K562 (cell line): ENCODE data around the gene FUT2. TPM values are rescaled to one million over a fixed set of nuclear protein-coding genes. Genes with fewer than 3 reads are reported as not detected.

ENCODE experiments used
- ATAC-seq: fragments of 200-7000 bp; cut with Tn5 transposase; 3 replicates; pipeline ENCODE4 v1.9.1; 2020; ENCODE audit warnings: moderate library complexity
- BruUV-seq: library from RNA; stranded (reverse); fragments of 400-500 nt; replicated peaks from 2 replicates; lab custom pipeline; 2021; lab: Mats Ljungman, UMichigan
- CTCF ChIA-PET: fragments of 300-600 bp; formaldehyde crosslinking; extraction: SDS; loops from one replicate; lab custom pipeline; 2021; ENCODE audit warnings: low intra/inter-chr PET ratio; lab: Yijun Ruan, JAX
- POLR2A ChIA-PET: fragments of 300-600, 350-650 bp; sonication (Branson Sonifier 250); formaldehyde crosslinking; extraction: SDS; loops from one replicate; lab custom pipeline; 2021; ENCODE audit warnings: antibody characterized with exemption, inconsistent platforms; lab: Yijun Ruan, JAX
- DNase-seq, 4 experiments: peaks; one replicate each; pipeline versions ENCODE4 v3.0.0 to v3.0.0-alpha.2; 2011 to 2018; ENCODE audit warnings: low spot score in 3 of 4, mixed read lengths in 3 of 4; ENCODE audit errors: extremely low read depth in 1 of 4
- FAIRE-seq: peaks from 2 replicates; lab custom pipeline; 2011; peaks lifted over from hg19 to GRCh38; lab: Jason Lieb, UNC
- H2AFZ ChIP-seq: 2 replicates; pipeline ENCODE4 v1.6.0; 2011; ENCODE audit warnings: low read depth, low read length, control low read depth, inconsistent platforms
- H3K27ac ChIP-seq: fragments of 200-600 bp; 3 replicates; pipeline ENCODE4 v1.8.0; 2011; ENCODE audit warnings: low read depth, mild to moderate bottlenecking, control low read depth, inconsistent platforms, low read length, moderate library complexity, mixed read lengths; ENCODE audit errors: extremely low read depth
- H3K27me3 ChIP-seq, 2 experiments: fragments of 300-600 bp in 1 of 2; 2 replicates in 1 of 2; 3 replicates in 1 of 2; pipeline versions ENCODE4 v1.6.0 to v1.8.0; 2011; ENCODE audit warnings: inconsistent platforms in 2 of 2, low read length in 2 of 2, mild to moderate bottlenecking in 1 of 2, mixed read lengths in 1 of 2, moderate library complexity in 1 of 2; ENCODE audit not compliant: control insufficient read depth in 2 of 2, insufficient read depth in 2 of 2
- H3K36me3 ChIP-seq: fragments of 300-600 bp; 3 replicates; pipeline ENCODE4 v1.8.0; 2011; ENCODE audit warnings: mild to moderate bottlenecking, low read length, inconsistent platforms; ENCODE audit not compliant: control insufficient read depth, insufficient read depth
- H3K4me1 ChIP-seq, 2 experiments: fragments of 200-600 bp in 1 of 2; replicated peaks in 1 of 2; 2 replicates in 1 of 2; 3 replicates in 1 of 2; pipeline versions ENCODE4 v1.5.1 to v1.8.0; 2011; ENCODE audit warnings: inconsistent platforms in 2 of 2, low read length in 2 of 2, mild to moderate bottlenecking in 1 of 2, mixed read lengths in 1 of 2, moderate library complexity in 1 of 2; ENCODE audit not compliant: control insufficient read depth in 2 of 2, insufficient read depth in 2 of 2
- H3K4me2 ChIP-seq: 2 replicates; pipeline ENCODE4 v1.6.1; 2011; ENCODE audit warnings: low read length, control low read depth, inconsistent platforms, mixed read lengths; ENCODE audit not compliant: insufficient read depth
- H3K4me3 ChIP-seq: fragments of 200-600 bp; sonication (generic), shearing (Covaris generic); 2 replicates; pipeline ENCODE4 v1.5.1; 2016; ENCODE audit warnings: control low read depth, inconsistent platforms
- H3K79me2 ChIP-seq: fragments of 200-600 bp; 3 replicates; pipeline ENCODE4 v1.8.0; 2011; ENCODE audit warnings: low read length, inconsistent platforms; ENCODE audit not compliant: control insufficient read depth, insufficient read depth
- H3K9ac ChIP-seq, 2 experiments: 2 replicates each; pipeline versions ENCODE4 v1.6.0 to v1.6.1; 2011; ENCODE audit warnings: low read depth in 2 of 2, low read length in 2 of 2, control low read depth in 1 of 2, inconsistent platforms in 1 of 2, mild to moderate bottlenecking in 1 of 2, mixed read lengths in 1 of 2; ENCODE audit not compliant: insufficient read depth in 1 of 2
- H3K9me1 ChIP-seq: one replicate; pipeline ENCODE4 v1.6.0; 2011; ENCODE audit warnings: inconsistent platforms, mild to moderate bottlenecking, low read length, moderate library complexity; ENCODE audit not compliant: control insufficient read depth, insufficient read depth
- H3K9me3 ChIP-seq: replicated peaks from 2 replicates; pipeline ENCODE4 v1.5.1; 2011; ENCODE audit warnings: low read depth, low read length, inconsistent platforms; ENCODE audit not compliant: control insufficient read depth, insufficient read depth
- H4K20me1 ChIP-seq: replicated peaks from 2 replicates; pipeline ENCODE4 v1.6.1; 2011; ENCODE audit warnings: low read length, inconsistent platforms, mixed read lengths; ENCODE audit not compliant: control insufficient read depth, insufficient read depth
- CEBPZ ChIP-seq: fragments of 150-350 bp; IDR thresholded peaks from 2 replicates; pipeline ENCODE4 v1.6.1; 2014; ENCODE audit warnings: low read depth, mild to moderate bottlenecking, low read length, borderline replicate concordance
- ETV6 ChIP-seq, 3 experiments: fragments of 150-350 bp in 1 of 3; sonication (generic) in 1 of 3; formaldehyde crosslinking in 1 of 3; IDR thresholded peaks; 2 replicates each; pipeline versions ENCODE4 v1.6.1 to v1.8.0; 2014 to 2022; ENCODE audit warnings: borderline replicate concordance in 2 of 3, low read depth in 2 of 3, antibody characterized with exemption in 1 of 3, low read length in 1 of 3, mild to moderate bottlenecking in 1 of 3, missing genetic modification reagents in 1 of 3
- GTF2A2 ChIP-seq: IDR thresholded peaks from 2 replicates; pipeline ENCODE4 v1.6.1; 2016; ENCODE audit warnings: mild to moderate bottlenecking, missing genetic modification characterization, missing compliant biosample characterization
- HCFC1 ChIP-seq: IDR thresholded peaks from 2 replicates; pipeline ENCODE4 v1.6.1; 2012; ENCODE audit warnings: low read depth, low read length, improper control_type of control experiment
- HINFP ChIP-seq: fragments of 450-650 bp; conservative IDR thresholded peaks from 2 replicates; pipeline ENCODE4 v1.6.1; 2016; ENCODE audit warnings: missing genetic modification characterization, low read depth, mild to moderate bottlenecking, control low read depth, missing compliant biosample characterization
- KLF6 ChIP-seq: fragments of 250-450 bp; sonication (Bioruptor Pico); IDR thresholded peaks from 2 replicates; pipeline ENCODE4 v1.4.0; 2020; ENCODE audit warnings: mild to moderate bottlenecking, moderate library complexity, borderline replicate concordance
- MTA3 ChIP-seq: fragments of 450-650 bp; formaldehyde crosslinking; IDR thresholded peaks from 2 replicates; pipeline ENCODE4 v1.6.1; 2017; ENCODE audit warnings: mild to moderate bottlenecking, borderline replicate concordance
- NCOA1 ChIP-seq: fragments of 450-650 bp; IDR thresholded peaks from 2 replicates; pipeline ENCODE4 v1.6.1; 2016; ENCODE audit warnings: low read depth
- NR2C1 ChIP-seq, 2 experiments: fragments of 450-650 bp; IDR thresholded peaks; 2 replicates each; pipeline ENCODE4 v1.6.1; 2017; ENCODE audit warnings: mild to moderate bottlenecking in 2 of 2, antibody characterized with exemption in 1 of 2, inconsistent platforms in 1 of 2, missing compliant biosample characterization in 1 of 2, missing genetic modification characterization in 1 of 2
- PPARD ChIP-seq: fragments of 250-450 bp; sonication (Bioruptor Pico); IDR thresholded peaks from 2 replicates; pipeline ENCODE4 v1.8.0; 2022; ENCODE audit warnings: inconsistent platforms, mild to moderate bottlenecking, moderate library complexity
- SP1 ChIP-seq: sonication (generic); formaldehyde crosslinking; IDR thresholded peaks from 2 replicates; pipeline ENCODE4 v1.8.1; 2022; ENCODE audit warnings: mild to moderate bottlenecking, missing genetic modification reagents
- TAF7 ChIP-seq: fragments of 450-650 bp; IDR thresholded peaks from 2 replicates; pipeline ENCODE4 v1.6.1; 2016; ENCODE audit warnings: missing genetic modification characterization, missing compliant biosample characterization
- ZNF507 ChIP-seq: conservative IDR thresholded peaks from 2 replicates; pipeline ENCODE4 v1.6.1; 2017; ENCODE audit warnings: missing genetic modification characterization, missing compliant biosample characterization
- ZNF551 ChIP-seq: fragments of 250-450 bp; sonication (Bioruptor Pico); IDR thresholded peaks from 2 replicates; pipeline ENCODE4 v1.5.0; 2021; ENCODE audit warnings: mild to moderate bottlenecking, moderate library complexity
- ZNF75A ChIP-seq: fragments of 450-650 bp; formaldehyde crosslinking; IDR thresholded peaks from 2 replicates; pipeline ENCODE4 v1.4.0; 2020; ENCODE audit warnings: mild to moderate bottlenecking
- ZNF778 ChIP-seq: fragments of 450-650 bp; formaldehyde crosslinking; IDR thresholded peaks from 2 replicates; pipeline ENCODE4 v1.4.0; 2020; ENCODE audit warnings: mild to moderate bottlenecking, moderate library complexity
- WGBS: fragments of 100-300 bp; shearing (Covaris generic); methylation state at CpG from one replicate; pipeline ENCODE4 v1.1.6; 2016; ENCODE audit warnings: low coverage, mixed read lengths; ENCODE audit not compliant: insufficient coverage; ENCODE audit errors: missing lambda C conversion rate; 5-methylcytosine and 5-hydroxymethylcytosine counted together
- in situ Hi-C: fragments of 300-500 bp; cut with MboI; formaldehyde crosslinking; loops from 4 replicates; pipeline ENCODE4 v1.15.0; 2018; ENCODE audit warnings: inconsistent platforms, mixed read lengths
- intact Hi-C: fragments of 100-400 bp; cut with micrococcal nuclease; formaldehyde crosslinking; loops from 2 replicates; pipeline ENCODE4 v1.14.2; 2022
- polyA plus RNA-seq, 8 experiments: library from polyadenylated mRNA; depleted of rRNA in 4 of 8; stranded (reverse) in 5 of 8; unstranded in 3 of 8; fragments of >200 nt; fragmentation: Nextera tagmentation in 2 of 8; fragmentation: Illumina TruSeq in 1 of 8; extraction: Ambion mirVana in 2 of 8; extraction: Trizol in 1 of 8; gene quantifications; 2 replicates each; pipeline versions ENCODE4 v1.2.1 to v1.2.3, GENCODE V29; 2011 to 2014; ENCODE audit warnings: inconsistent platforms in 1 of 8, missing spikeins in 1 of 8
- total RNA-seq, 7 experiments: library from RNA; depleted of rRNA in 6 of 7; stranded (reverse); fragments of >200 nt in 6 of 7; fragmentation: Illumina TruSeq in 2 of 7; extraction: Trizol in 2 of 7; gene quantifications; 2 replicates each; pipeline versions ENCODE4 v1.2.1 to v1.2.3, GENCODE V29; 2011 to 2021; ENCODE audit warnings: low replicate concordance in 1 of 7
- TF ChIP-seq, protein P1 (sequence below): fragments of 250-450 bp; sonication (Bioruptor Pico); IDR thresholded peaks from 2 replicates; pipeline ENCODE4 v1.5.0; 2021

The FUT2 gene
- total and polyA plus RNA-seq, 9 of the 15 experiments (the other 6 are each of a cell fraction or from before 2014, with no cell fraction given), result 0.03 to 0.04 TPM; not detected in 7

DNA sequence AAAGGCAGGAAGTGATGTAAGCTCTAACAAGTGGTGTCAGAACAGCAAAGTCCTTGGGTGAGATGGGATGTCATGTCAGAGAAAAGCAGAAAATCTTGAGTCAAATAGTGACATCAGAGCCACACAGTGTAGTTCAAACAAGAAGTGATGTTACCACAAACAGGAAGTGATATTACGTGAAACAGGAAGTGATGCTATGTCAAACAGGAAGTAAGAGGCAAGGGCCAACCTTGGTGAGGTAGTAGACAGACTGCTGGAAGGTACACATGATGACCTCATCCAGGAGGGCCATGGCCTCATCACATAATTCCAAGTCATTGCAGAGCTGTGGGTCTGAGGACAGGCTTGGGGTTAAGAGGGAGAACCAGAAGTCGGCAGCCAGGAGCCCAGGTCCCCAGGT lies 30.8 kb downstream of the FUT2 start:
- no peaks in the 10 kb centered on the region for H4K20me1 ChIP-seq
- no peak for ATAC-seq
- no peaks in the 10 kb centered on the region for H3K9me3 ChIP-seq
- 91% methylated on average over 2 of the region's 2 CpGs for WGBS
- 0 out of 2 replicates have a peak overlapping the region, but pooled peaks have one; percentile 25 for H2AFZ ChIP-seq
- peaks cover 4% of the 10 kb centered on the region; the same call in 2 of the 3 replicates for H3K36me3 ChIP-seq
- ChIA-PET CTCF (no interaction called here), POLR2A (interaction anchor here (0.6 to 1.1 kb wide), 3 partner anchors 11 to 832 kb away, joined by 3 to 4 read pairs (median 3); no protein-coding TSS in a partner anchor)
- peaks cover 9 to 15% of the 10 kb centered on the region in 2 experiments; a peak in 4 of 5 replicates for H3K4me1 ChIP-seq
- in situ Hi-C loops, result no loop called here
- H3K9me1 ChIP-seq, result no peaks in the 10 kb centered on the region
- intact Hi-C loops, result no loop called here
- peak overlapping the region; percentile 5; the same call in 1 of the 3 replicates for H3K27ac ChIP-seq
- no peak overlapping the region; the same call in 1 of the 2 replicates for H3K4me2 ChIP-seq
- DNase-seq, result no peak
- no peak overlapping the region for H3K4me3 ChIP-seq
- H3K27me3 ChIP-seq, result no peaks in the 10 kb centered on the region
- no TSS peak for BruUV-seq
- H3K9ac ChIP-seq, result no peak overlapping the region
- no peaks in the 10 kb centered on the region for H3K79me2 ChIP-seq
- peak; percentile 46 for FAIRE-seq
- TF ChIP-seq HINFP, result no peak
- TF ChIP-seq, protein P1, sequence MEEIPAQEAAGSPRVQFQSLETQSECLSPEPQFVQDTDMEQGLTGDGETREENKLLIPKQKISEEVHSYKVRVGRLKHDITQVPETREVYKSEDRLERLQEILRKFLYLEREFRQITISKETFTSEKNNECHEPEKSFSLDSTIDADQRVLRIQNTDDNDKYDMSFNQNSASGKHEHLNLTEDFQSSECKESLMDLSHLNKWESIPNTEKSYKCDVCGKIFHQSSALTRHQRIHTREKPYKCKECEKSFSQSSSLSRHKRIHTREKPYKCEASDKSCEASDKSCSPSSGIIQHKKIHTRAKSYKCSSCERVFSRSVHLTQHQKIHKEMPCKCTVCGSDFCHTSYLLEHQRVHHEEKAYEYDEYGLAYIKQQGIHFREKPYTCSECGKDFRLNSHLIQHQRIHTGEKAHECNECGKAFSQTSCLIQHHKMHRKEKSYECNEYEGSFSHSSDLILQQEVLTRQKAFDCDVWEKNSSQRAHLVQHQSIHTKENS (CRISPR knock-in tag), result no peak
- TF ChIP-seq TAF7 (tag), result no peak
- no peak for TF ChIP-seq PPARD (CRISPR knock-in tag)
- no peak for TF ChIP-seq ZNF507
- TF ChIP-seq NR2C1 (IDR thresholded peaks at IDR 0.05), result 0 out of 2 replicates have a peak, but pooled peaks have one; percentile 11
- no peak for TF ChIP-seq NR2C1 (tag; IDR thresholded peaks at IDR 0.05)
- TF ChIP-seq HCFC1, result no peak
- TF ChIP-seq CEBPZ, result no peak
- TF ChIP-seq SP1 (CRISPR knock-in tag), result no peak
- no peak for TF ChIP-seq ZNF778 (CRISPR knock-in tag)
- TF ChIP-seq ZNF75A (CRISPR knock-in tag), result no peak
- TF ChIP-seq NCOA1, result peak; percentile 76
- no peak for TF ChIP-seq GTF2A2 (tag)
- no peak for TF ChIP-seq KLF6
- TF ChIP-seq ZNF551 (CRISPR knock-in tag), result no peak
- peak; percentile 24 to 77; a peak in 3 of 4 replicates for TF ChIP-seq ETV6 (IDR thresholded peaks at IDR 0.05; ENCODE audit: borderline replicate concordance in 1 of 2, low read depth in 2 of 2, low read length in 1 of 2)
- TF ChIP-seq ETV6 (CRISPR knock-in tag; IDR thresholded peaks at IDR 0.05; ENCODE audit: borderline replicate concordance), result no peak
- TF ChIP-seq MTA3, result 0 out of 2 replicates have a peak, but pooled peaks have one; percentile 46
